SH-SY5Y (cell line): ENCODE data around the gene MTA1.

ENCODE experiments used
- GATA2 ChIP-seq: IDR thresholded peaks from 2 replicates; pipeline ENCODE4 v1.6.1; 2011; ENCODE audit warnings: mild to moderate bottlenecking, low read depth, low read length
- GATA3 ChIP-seq: IDR thresholded peaks from 2 replicates; pipeline ENCODE4 v1.6.1; 2011; ENCODE audit warnings: low read depth, mild to moderate bottlenecking, low read length, moderate library complexity

GRCh38 chr14:105377555-105378182, 42.0 kb upstream of the MTA1 start:
- no peak for TF ChIP-seq GATA2
- no peak for TF ChIP-seq GATA3
